Spleen (tissue), 7 donors: Measurements from ENCODE around the gene TLE1.

Experiments used
- CTCF ChIP-seq, 11 experiments: fragments of 200-600 bp in 7 of 11; fragments of 450-650 bp in 4 of 11; sonication (generic) in 4 of 11; IDR thresholded peaks in 8 of 11; conservative IDR thresholded peaks in 3 of 11; 1 replicate in 7 of 11; 2 replicates in 4 of 11; pipeline versions ENCODE4 v1.4.0 to v1.8.0; 2016 to 2021; ENCODE audit warnings: antibody characterized with exemption in 11 of 11, inconsistent platforms in 4 of 11, mild to moderate bottlenecking in 1 of 11
- POLR2A ChIP-seq, 3 donors: fragments of 450-650 bp; IDR thresholded peaks; one replicate each; pipeline ENCODE4 v1.5.1; 2017; ENCODE audit warnings: antibody characterized with exemption in 3 of 3, mild to moderate bottlenecking in 1 of 3
- POLR2AphosphoS5 ChIP-seq, 3 donors: sonication (generic); formaldehyde crosslinking; IDR thresholded peaks; one replicate each; pipeline ENCODE4 v1.5.1; 2017; ENCODE audit warnings: antibody characterized with exemption in 3 of 3
- donor health status: DM: no; HTN: no; CAD: no; lungs with moderate emphysema.
- donor health status: DM: no; HTN: no; CAD: no.
- donor health status: DM: no; HTN: no; CAD: no.

GRCh38 chr9:81604306-81605169 lies 84.8 kb downstream of the TLE1 start:
- TF ChIP-seq CTCF (IDR thresholded peaks at IDR 0.05 in 8 of 11, conservative IDR thresholded peaks at IDR 0.05 in 3 of 11) (no peak), POLR2AphosphoS5 (IDR thresholded peaks at IDR 0.05) (no peak), POLR2A (IDR thresholded peaks at IDR 0.05) (no peak)
